ENCODE measurements around the gene PARM1. TPM values are rescaled to one million over a fixed set of nuclear protein-coding genes. Genes with fewer than 3 reads are reported as not detected.
"Not testable (repeated sequence)": the region's sequence is repeated elsewhere in the genome, so short reads cannot be mapped to it uniquely, and the experiment has no call there.

PARM1 gene
- total RNA-seq, 1 donor from 2014 or later, result 58.7 TPM

GRCh38 chr4:74970577-74970976 lies 37.7 kb downstream of the PARM1 start:
- intact Hi-C loops (cut with DNase I), result loop anchor here (1.0 to 5.0 kb wide), 3 partner anchors 37 to 67 kb away; partner anchors contain the start of gene PARM1
- peak; percentile 39 for ATAC-seq

DNA sequence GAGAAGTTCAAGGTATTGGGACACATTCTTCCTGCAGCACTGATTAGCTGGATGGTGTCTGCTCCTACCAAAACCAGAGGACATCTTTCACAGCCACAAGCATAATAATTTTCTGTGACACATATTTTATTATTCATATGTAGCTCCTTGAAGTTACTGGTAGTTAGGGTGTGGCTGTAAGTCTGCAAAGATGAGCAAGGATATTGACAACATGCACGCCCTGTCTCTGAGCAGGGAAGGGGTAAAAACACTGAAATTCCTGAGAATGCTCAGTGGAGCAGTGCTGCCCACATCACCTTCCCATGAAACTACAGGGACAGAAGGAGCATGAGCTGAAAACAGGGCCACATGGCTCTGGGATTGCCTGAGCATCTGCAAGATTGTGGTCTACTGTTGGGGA lies 38.9 kb downstream of the PARM1 start:
- intact Hi-C loops (cut with DNase I), result loop anchor here (5.0 kb wide), 2 partner anchors 45 to 65 kb away; no protein-coding TSS in a partner anchor
- ATAC-seq (no peak), DNase-seq (ENCODE audit: missing footprints) (no peak)

More at GRCh38 chr4:74970577-74970976, 37.7 kb downstream of the PARM1 start:
- DNase-seq (ENCODE audit: missing footprints), result no peak

DNA sequence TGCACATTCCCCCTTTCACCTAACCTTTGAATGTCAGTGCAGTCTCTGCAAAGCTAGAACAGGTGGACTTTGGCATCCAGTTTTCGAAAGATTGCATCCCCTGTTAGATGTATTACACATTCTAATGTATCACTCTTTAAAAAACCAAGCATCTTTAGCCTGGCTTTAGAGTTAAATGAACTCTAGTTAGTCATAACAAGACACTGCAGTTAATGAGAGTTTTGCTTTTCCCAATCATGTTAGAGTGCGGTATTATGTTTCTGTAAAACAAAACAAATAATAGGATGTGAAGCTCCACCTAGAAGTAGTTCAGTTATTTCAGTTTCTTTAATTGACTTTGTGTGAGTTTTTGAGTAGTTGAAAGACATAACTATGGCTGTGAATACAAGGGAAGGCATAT lies 42.2 kb downstream of the PARM1 start:
- intact Hi-C loops (cut with DNase I), result no loop called here
- ATAC-seq (no peak), DNase-seq (ENCODE audit: missing footprints) (no peak)

DNA sequence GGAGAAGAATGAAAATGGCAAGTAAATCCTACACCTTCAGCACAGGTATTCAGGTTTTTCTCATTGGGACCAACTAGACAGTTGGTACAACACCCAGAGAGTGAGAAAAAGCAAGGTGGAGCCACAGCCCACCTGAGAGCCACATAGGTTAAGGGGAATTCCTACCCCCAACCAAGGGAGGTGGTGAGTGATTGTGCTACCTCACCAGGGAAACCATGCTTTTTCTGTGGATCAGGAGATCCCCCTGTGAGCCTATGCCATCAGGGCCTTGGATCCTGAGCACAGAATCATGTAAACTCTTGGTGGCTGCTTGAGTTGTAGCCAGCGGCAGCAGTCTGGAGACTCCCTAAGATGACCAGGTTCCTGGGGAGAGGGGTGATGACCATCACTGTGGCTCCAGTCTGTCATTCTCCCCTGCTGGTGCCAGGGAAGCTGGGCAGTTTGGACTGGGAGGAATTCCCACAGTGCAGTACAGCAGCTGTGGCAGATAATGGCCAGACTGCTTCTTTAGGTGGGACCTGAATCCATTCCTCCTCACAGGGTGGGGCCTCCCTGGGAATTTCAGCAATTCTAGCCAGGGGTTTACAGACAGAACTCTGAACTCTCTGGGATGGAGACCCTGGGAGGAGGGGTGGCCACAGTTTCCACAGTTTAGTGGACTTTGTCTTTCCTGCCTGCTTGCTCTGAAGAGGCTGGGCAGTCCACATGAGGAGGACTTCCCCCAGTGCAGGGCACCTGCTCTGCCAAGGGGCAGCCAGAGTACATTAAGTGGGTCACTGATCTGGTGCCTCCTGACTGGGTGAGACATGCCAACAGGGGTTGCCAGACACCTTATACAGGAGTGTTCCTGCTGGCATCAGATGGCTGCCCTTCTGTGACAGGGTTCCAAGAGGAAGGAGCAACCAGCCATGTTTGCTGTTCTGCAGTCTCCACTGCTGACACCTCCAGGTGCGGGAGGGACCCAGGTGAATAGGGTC lies 43.2 kb downstream of the PARM1 start:
- peak; percentile 85 for ATAC-seq
- intact Hi-C loops (cut with DNase I), result no loop called here
- no peak for DNase-seq (ENCODE audit: missing footprints)

DNA sequence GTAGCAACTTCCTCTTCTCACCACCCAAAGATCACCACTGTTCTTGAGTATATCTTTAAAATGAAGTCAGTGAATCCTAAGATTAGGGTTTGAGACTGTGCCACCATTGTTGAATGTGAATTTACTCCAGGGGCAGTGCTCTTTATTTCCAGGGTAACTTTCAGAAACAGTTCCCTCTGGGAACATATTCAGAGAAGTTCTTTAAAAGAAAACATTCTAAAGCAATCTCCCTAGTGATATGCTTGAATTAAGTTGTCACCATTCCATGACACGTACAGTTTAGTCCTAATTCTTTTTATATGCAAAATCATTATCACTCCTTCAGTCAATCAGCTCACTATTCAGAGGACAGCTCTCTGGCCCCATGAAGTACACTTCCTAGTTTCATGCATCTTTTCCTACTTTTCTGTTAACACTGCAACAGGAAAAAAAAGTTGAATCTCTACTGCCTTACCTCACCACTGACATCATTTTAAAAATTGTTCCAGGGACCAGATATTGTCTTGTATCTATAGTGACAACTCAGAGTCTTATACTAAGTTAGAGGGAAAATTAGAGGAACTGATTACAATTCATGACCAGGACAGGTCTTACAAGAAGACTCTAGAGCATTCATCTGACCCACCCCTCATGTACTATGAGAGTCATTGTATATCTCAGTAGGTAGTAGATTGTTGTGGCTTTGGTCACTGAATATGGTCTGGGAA lies 49.8 kb downstream of the PARM1 start:
- intact Hi-C loops (cut with DNase I), result no loop called here
- ATAC-seq (no peak), DNase-seq (ENCODE audit: missing footprints) (no peak)

DNA sequence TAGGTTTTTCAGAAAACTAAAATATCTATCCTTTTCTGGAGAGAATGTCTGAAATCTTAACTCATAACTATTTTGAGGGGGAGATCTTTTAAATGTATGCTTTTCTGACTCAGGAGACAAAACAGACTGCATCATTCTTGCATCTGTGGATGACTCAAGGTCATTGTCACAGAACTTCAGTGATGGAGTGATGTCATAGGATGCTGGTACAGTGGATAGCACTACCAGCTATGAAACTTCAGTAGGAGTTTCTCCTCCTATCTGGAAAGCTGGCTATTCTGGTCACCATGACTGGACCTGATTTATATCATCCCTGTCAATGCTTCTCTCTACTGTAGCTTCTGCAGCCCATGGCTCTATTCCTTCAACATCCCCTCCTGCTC lies 50.3 kb downstream of the PARM1 start:
- intact Hi-C loops (cut with DNase I), result no loop called here
- no peak for DNase-seq (ENCODE audit: missing footprints)
- ATAC-seq, result no peak

- ATAC-seq (no peak), DNase-seq (ENCODE audit: missing footprints) (no peak)
- intact Hi-C loops (cut with DNase I), result no loop called here
These were observed 57.5 kb downstream of the PARM1 start for GRCh38 chr4:74990276-74990875.

- ATAC-seq; intact Hi-C loops (cut with DNase I); DNase-seq (ENCODE audit: missing footprints): not testable (repeated sequence)
These were observed 61.5 kb downstream of the PARM1 start for GRCh38 chr4:74994436-74994835.

DNA sequence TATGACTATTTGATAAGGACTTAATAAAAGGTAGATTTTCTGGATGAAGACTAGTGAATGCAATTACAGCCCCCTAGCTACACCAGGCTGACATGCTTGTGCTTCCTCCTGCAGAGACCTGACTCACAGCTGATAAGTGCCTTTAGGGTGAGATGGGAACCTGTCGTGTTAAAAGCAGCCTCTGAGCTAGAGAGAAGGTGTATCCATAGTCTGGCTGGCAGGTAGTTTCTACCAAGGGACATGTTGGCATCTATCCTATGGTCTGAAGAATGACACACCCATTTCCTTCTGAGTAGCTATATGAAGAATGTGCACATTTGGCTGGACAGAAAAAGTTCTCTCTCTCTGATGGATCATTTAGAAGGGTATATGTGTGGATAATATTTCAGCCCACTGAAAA lies 64.1 kb downstream of the PARM1 start:
- intact Hi-C loops (cut with DNase I), result no loop called here
- ATAC-seq, result no peak
- no peak for DNase-seq (ENCODE audit: missing footprints)

DNA sequence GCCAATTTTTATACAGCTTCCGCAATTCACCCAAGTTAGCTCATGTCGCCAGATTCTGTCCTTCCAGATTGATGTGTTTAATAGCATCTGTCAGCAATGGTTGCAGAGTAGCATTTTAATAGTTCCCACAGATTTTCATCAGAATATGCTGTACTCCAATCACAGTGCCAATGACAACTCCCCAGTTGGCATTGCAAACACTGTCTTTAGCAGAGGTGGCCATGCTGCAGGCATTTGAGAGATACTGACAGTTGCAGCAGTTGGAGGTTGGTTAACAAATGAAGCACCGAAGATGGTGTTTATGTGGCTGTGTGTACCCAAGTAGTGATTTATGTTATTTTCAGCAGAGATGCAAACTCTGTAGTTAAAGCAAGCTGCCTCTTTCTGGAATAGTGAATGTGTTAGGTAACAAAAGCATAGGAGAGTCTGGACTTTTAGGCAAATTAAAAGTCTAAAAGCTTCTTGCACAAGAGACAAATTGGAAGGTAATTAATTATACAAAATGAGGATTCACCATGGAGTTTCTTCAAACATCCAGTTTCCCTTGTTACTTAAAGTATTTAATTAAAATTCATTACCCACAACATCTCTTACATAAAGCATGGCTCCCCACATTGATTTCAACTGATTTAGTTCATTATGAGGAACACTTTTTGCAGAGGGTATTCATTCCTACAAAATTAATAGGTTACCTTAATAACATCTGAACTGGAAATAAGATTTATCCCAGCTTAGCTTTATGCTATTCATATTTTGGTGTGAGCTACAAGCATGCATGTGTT lies 65.2 kb downstream of the PARM1 start:
- ATAC-seq (no peak), DNase-seq (ENCODE audit: missing footprints) (no peak)
- intact Hi-C loops (cut with DNase I), result no loop called here

DNA sequence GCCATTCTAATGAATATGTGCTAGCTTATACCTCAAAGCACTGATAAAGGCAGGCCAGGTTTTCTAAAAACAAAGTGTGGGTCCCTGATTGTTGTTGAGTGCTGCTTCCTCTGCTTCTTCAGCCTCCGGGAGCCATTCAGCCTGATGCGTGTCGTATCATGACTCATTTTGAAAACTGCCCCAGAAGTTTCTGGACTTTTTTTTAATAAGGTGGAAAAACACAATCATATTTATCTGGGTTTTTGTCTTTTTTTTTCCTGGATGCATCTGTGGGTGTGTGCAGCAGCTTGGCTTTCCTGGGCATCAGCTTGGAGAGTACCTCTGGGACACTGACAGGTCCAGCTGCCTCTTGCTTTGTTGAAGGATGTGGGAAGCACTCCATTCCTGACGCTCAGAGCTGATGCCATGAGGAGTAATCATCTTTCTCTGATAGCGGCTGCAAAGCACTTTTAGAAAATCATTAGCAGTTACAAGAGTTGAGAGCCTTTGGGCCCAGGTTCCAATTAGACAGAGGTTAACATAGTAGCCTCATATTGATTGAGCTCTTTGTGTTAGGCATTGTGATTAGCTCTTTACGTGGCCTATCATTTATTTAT lies 66.9 kb downstream of the PARM1 start:
- no peak for DNase-seq (ENCODE audit: missing footprints)
- intact Hi-C loops (cut with DNase I), result no loop called here
- peak; percentile 44 for ATAC-seq

GRCh38 chr4:75001871-75002270 lies 69.0 kb downstream of the PARM1 start:
- intact Hi-C loops (cut with DNase I), result no loop called here
- DNase-seq (ENCODE audit: missing footprints) (no peak), ATAC-seq (no peak)

GRCh38 chr4:75002381-75002780 lies 69.5 kb downstream of the PARM1 start:
- ATAC-seq (no peak), DNase-seq (ENCODE audit: missing footprints) (no peak)
- intact Hi-C loops (cut with DNase I), result no loop called here

- ATAC-seq (no peak), DNase-seq (ENCODE audit: missing footprints) (no peak)
- intact Hi-C loops (cut with DNase I), result no loop called here
These were observed 71.1 kb downstream of the PARM1 start for GRCh38 chr4:75003979-75004378.

GRCh38 chr4:75004755-75005668 lies 72.1 kb downstream of the PARM1 start:
- DNase-seq (ENCODE audit: missing footprints) (no peak), ATAC-seq (peak; percentile 64)
- intact Hi-C loops (cut with DNase I), result no loop called here

DNA sequence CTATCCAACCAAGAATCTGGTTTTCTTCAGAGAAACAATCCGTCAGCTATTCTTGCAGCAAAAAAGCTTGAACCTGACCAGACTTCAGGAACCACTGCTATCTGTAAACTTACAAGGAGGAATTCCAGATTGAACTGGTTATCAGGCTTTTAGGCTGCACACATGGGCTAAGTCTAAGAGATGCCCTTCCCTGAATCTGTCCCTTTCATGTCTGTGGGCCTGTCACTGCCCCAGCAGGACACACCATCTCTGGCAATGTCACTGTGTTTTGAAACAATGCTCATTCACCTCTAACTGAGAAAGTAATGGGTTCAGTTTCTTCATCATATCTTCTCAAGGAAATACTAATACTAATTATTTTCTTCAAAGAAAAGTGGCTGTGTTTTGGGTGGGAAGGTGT lies 72.8 kb downstream of the PARM1 start:
- ATAC-seq (peak; percentile 40), DNase-seq (ENCODE audit: missing footprints) (no peak)
- intact Hi-C loops (cut with DNase I), result no loop called here

GRCh38 chr4:75007891-75008290 lies 75.0 kb downstream of the PARM1 start:
- DNase-seq (ENCODE audit: missing footprints) (no peak), ATAC-seq (no peak)
- intact Hi-C loops (cut with DNase I), result no loop called here

All from Right ventricle myocardium inferior (tissue), 1 donor.